NB4 (cell line): Measurements from ENCODE around the gene CD248.
"Not testable (repeated sequence)": the region's sequence is repeated elsewhere in the genome, so short reads cannot be mapped to it uniquely, and the experiment has no call there.

Source experiments
- DNase-seq: peaks from one replicate; pipeline ENCODE4 v3.0.0; 2010; ENCODE audit warnings: low read depth
- H3K4me3 ChIP-seq: one replicate; pipeline ENCODE4 v1.5.1; 2011; ENCODE audit warnings: mild to moderate bottlenecking, low read depth, low read length, moderate library complexity
- CTCF ChIP-seq: IDR thresholded peaks from one replicate; pipeline ENCODE4 v1.5.1; 2012; ENCODE audit warnings: low read depth, low read length
- MAX ChIP-seq: IDR thresholded peaks from 2 replicates; pipeline ENCODE4 v1.6.1; 2011; ENCODE audit warnings: low read depth, low read length
- MYC ChIP-seq: IDR thresholded peaks from 2 replicates; pipeline ENCODE4 v1.6.1; 2011; ENCODE audit warnings: low read depth, low read length
- POLR2A ChIP-seq: IDR thresholded peaks from 2 replicates; pipeline ENCODE4 v1.6.1; 2011; ENCODE audit warnings: mild to moderate bottlenecking; ENCODE audit not compliant: insufficient read length; ENCODE audit errors: extremely low read depth

The CD248 gene

GRCh38 chr11:66278363-66279091 is 38.3 kb downstream of the CD248 start:
- DNase-seq = peak; percentile 43
- TF ChIP-seq POLR2A = no peak
- no peak for TF ChIP-seq CTCF
- TF ChIP-seq MAX = no peak
- no peak for TF ChIP-seq MYC
- H3K4me3 ChIP-seq = no peak overlapping the region

- TF ChIP-seq POLR2A (no peak), MYC (0 out of 2 replicates have a peak, but pooled peaks have one; percentile 24), MAX (peak; percentile 17; the same call in 1 of the 2 replicates)
- peak; percentile 64 for DNase-seq
- no peak within 1 kb of the TSS for H3K4me3 ChIP-seq
Measured at GRCh38 chr11:66277471-66278362, 39.1 kb downstream of the CD248 start, which contains the start of gene CNIH2. CNIH2 (plus strand) TSS chr11:66278175; CDS start chr11:66278457, 282 bp downstream.

- H3K4me3 ChIP-seq, DNase-seq: not testable (repeated sequence)
Measured at GRCh38 chr11:66277064-66277463, 39.8 kb downstream of the CD248 start.

- DNase-seq, H3K4me3 ChIP-seq: not testable (repeated sequence)
Measured at GRCh38 chr11:66276619-66277018, 40.2 kb downstream of the CD248 start.

- TF ChIP-seq CTCF (no peak), POLR2A (no peak), MAX (no peak), MYC (no peak)
- no peak for DNase-seq
- no peak overlapping the region for H3K4me3 ChIP-seq
Measured at GRCh38 chr11:66275984-66276612, 40.7 kb downstream of the CD248 start.

GRCh38 chr11:66275396-66275795 is 41.4 kb downstream of the CD248 start:
- TF ChIP-seq MYC (no peak), MAX (no peak), POLR2A (no peak), CTCF (no peak)
- H3K4me3 ChIP-seq = no peak overlapping the region
- DNase-seq = no peak

GRCh38 chr11:66274219-66274618 is 42.6 kb downstream of the CD248 start:
- no peak overlapping the region for H3K4me3 ChIP-seq
- DNase-seq = no peak
- no peak for TF ChIP-seq MAX
- no peak for TF ChIP-seq MYC
- no peak for TF ChIP-seq POLR2A
- no peak for TF ChIP-seq CTCF
